ENCODE data around the gene PRLR. TPM values are rescaled to one million over a fixed set of nuclear protein-coding genes. Genes with fewer than 3 reads are reported as not detected.

Gene PRLR
- total and polyA plus RNA-seq, 2 of the 13 experiments (the other 11 are each of a cell fraction or from before 2014, with no cell fraction given) = 12.2 to 13.3 TPM

DNA sequence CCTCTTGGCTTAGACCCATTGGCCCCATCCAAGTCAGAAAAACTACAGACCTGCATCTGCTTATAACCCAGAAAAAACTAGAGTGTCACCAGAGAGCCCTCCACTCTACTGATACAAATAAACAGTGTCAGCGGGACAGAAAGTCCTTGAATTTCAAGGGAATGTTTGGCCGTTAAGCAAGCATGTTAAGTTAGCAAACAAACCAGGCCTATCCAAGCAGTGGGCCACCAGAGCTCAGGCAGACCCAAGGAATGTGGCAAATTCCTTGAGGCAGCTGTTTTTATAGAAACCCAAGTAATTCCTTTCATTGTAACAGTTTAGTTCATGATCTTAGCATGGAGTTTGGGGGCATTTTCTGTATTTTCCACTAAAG, 70.9 kb downstream of the PRLR start (continued):
- TF ChIP-seq HNF4G (IDR thresholded peaks at IDR 0.05; ENCODE audit: borderline replicate concordance, low read depth, low read length) = no peak
- TF ChIP-seq HNF4G (CRISPR knock-in tag; IDR thresholded peaks at IDR 0.05; ENCODE audit: borderline replicate concordance, low read depth) = no peak
- TF ChIP-seq DBP (CRISPR knock-in tag; IDR thresholded peaks at IDR 0.05; ENCODE audit: not compliant biosample characterization) = no peak
- peak in 1 of 2 experiments; percentile 80; a peak in 2 of 4 replicates for TF ChIP-seq EP300 (IDR thresholded peaks at IDR 0.05; ENCODE audit: low read depth in 2 of 2, low read length in 2 of 2)
- TF ChIP-seq EP300 (CRISPR knock-in tag; IDR thresholded peaks at IDR 0.05; ENCODE audit: borderline replicate concordance) = no peak; the same call in 1 of the 2 replicates
- TF ChIP-seq SP140L (CRISPR knock-in tag; IDR thresholded peaks at IDR 0.05; ENCODE audit: borderline replicate concordance) = no peak
- TF ChIP-seq KLF16 (CRISPR knock-in tag; IDR thresholded peaks at IDR 0.05) = 0 out of 4 replicates have a peak, but pooled peaks of 1 of the 2 experiments have one; percentile 44
- no peak for TF ChIP-seq NR1H2 (CRISPR knock-in tag; IDR thresholded peaks at IDR 0.05; ENCODE audit: borderline replicate concordance, low read depth)
- no peak for TF ChIP-seq TBP (CRISPR knock-in tag; IDR thresholded peaks at IDR 0.05)
- TF ChIP-seq ZBTB44 (CRISPR knock-in tag; IDR thresholded peaks at IDR 0.05) = no peak
- TF ChIP-seq EED (CRISPR knock-in tag; IDR thresholded peaks at IDR 0.05) = no peak
- TF ChIP-seq, protein P1, sequence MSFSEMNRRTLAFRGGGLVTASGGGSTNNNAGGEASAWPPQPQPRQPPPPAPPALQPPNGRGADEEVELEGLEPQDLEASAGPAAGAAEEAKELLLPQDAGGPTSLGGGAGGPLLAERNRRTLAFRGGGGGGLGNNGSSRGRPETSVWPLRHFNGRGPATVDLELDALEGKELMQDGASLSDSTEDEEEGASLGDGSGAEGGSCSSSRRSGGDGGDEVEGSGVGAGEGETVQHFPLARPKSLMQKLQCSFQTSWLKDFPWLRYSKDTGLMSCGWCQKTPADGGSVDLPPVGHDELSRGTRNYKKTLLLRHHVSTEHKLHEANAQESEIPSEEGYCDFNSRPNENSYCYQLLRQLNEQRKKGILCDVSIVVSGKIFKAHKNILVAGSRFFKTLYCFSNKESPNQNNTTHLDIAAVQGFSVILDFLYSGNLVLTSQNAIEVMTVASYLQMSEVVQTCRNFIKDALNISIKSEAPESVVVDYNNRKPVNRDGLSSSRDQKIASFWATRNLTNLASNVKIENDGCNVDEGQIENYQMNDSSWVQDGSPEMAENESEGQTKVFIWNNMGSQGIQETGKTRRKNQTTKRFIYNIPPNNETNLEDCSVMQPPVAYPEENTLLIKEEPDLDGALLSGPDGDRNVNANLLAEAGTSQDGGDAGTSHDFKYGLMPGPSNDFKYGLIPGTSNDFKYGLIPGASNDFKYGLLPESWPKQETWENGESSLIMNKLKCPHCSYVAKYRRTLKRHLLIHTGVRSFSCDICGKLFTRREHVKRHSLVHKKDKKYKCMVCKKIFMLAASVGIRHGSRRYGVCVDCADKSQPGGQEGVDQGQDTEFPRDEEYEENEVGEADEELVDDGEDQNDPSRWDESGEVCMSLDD (CRISPR knock-in tag; IDR thresholded peaks at IDR 0.05; ENCODE audit: borderline replicate concordance) = no peak
- TF ChIP-seq RERE (CRISPR knock-in tag; IDR thresholded peaks at IDR 0.05; ENCODE audit: low read depth) = no peak
- no peak for TF ChIP-seq ZNF597 (CRISPR knock-in tag; IDR thresholded peaks at IDR 0.05)
- no peak for TF ChIP-seq ZNF17 (CRISPR knock-in tag; IDR thresholded peaks at IDR 0.05)
- TF ChIP-seq FOXC1 (CRISPR knock-in tag; IDR thresholded peaks at IDR 0.05; ENCODE audit: borderline replicate concordance) = no peak
- peak; percentile 71 for TF ChIP-seq TFAP4 (IDR thresholded peaks at IDR 0.05; ENCODE audit: borderline replicate concordance, low read depth)
